H9 (cell line): ENCODE results near the gene PPM1M. TPM values are rescaled to one million over a fixed set of nuclear protein-coding genes. Genes with fewer than 3 reads are reported as not detected.

Experiments
- DNase-seq: peaks from one replicate; pipeline ENCODE4 v3.0.0-alpha.2; 2017
- H2AFZ ChIP-seq: one replicate; pipeline ENCODE4 v1.6.1; 2013; ENCODE audit warnings: mild to moderate bottlenecking, low read length, control low read depth, moderate library complexity
- H2AK5ac ChIP-seq: 2 replicates; pipeline ENCODE4 v1.6.1; 2013; ENCODE audit warnings: low read length, control low read depth, mixed read lengths; ENCODE audit not compliant: insufficient read length
- H2BK120ac ChIP-seq: one replicate; pipeline ENCODE4 v1.6.1; 2013; ENCODE audit warnings: low read depth, mild to moderate bottlenecking, low read length, control low read depth, inconsistent platforms; ENCODE audit not compliant: poor library complexity, severe bottlenecking
- H2BK12ac ChIP-seq: 2 replicates; pipeline ENCODE4 v1.6.1; 2013; ENCODE audit warnings: low read length, control low read depth, mixed read lengths, low read depth; ENCODE audit not compliant: insufficient read length
- H2BK15ac ChIP-seq: 2 replicates; pipeline ENCODE4 v1.6.1; 2013; ENCODE audit warnings: low read depth, low read length, control low read depth
- H2BK20ac ChIP-seq: one replicate; pipeline ENCODE4 v1.6.1; 2013; ENCODE audit warnings: low read depth, mild to moderate bottlenecking, low read length, control low read depth, inconsistent platforms; ENCODE audit not compliant: poor library complexity, severe bottlenecking
- H2BK5ac ChIP-seq: 2 replicates; pipeline ENCODE4 v1.6.1; 2013; ENCODE audit warnings: low read length, control low read depth, mixed read lengths; ENCODE audit not compliant: insufficient read length
- H3K14ac ChIP-seq: 2 replicates; pipeline ENCODE4 v1.6.1; 2013; ENCODE audit warnings: low read length, control low read depth; ENCODE audit not compliant: insufficient read depth
- H3K18ac ChIP-seq: 2 replicates; pipeline ENCODE4 v1.6.1; 2013; ENCODE audit warnings: low read depth, mild to moderate bottlenecking, mixed read lengths, low read length, control low read depth; ENCODE audit not compliant: insufficient read length
- H3K23ac ChIP-seq: 2 replicates; pipeline ENCODE4 v1.6.1; 2013; ENCODE audit warnings: low read length, control low read depth, mixed read lengths, low read depth; ENCODE audit not compliant: insufficient read length
- H3K23me2 ChIP-seq: 2 replicates; pipeline ENCODE4 v1.6.1; 2013; ENCODE audit warnings: low read depth, mild to moderate bottlenecking, mixed read lengths, low read length, control low read depth; ENCODE audit not compliant: insufficient read length, poor library complexity, severe bottlenecking
- H3K27ac ChIP-seq: 2 replicates; pipeline ENCODE4 v1.5.1; 2013; ENCODE audit warnings: low read length, control low read depth, mixed read lengths, low read depth; ENCODE audit not compliant: insufficient read length
- H3K27me3 ChIP-seq: 2 replicates; pipeline ENCODE4 v1.6.1; 2013; ENCODE audit warnings: low read length, control low read depth, inconsistent platforms; ENCODE audit not compliant: insufficient read depth
- H3K4ac ChIP-seq: 2 replicates; pipeline ENCODE4 v1.6.1; 2013; ENCODE audit warnings: low read depth, mild to moderate bottlenecking, control low read depth, inconsistent platforms, low read length, moderate library complexity
- H3K4me1 ChIP-seq: 2 replicates; pipeline ENCODE4 v1.6.1; 2013; ENCODE audit warnings: low read length, control low read depth, inconsistent platforms; ENCODE audit not compliant: insufficient read depth
- H3K4me2 ChIP-seq: 2 replicates; pipeline ENCODE4 v1.6.1; 2013; ENCODE audit warnings: low read length, control low read depth, mixed read lengths; ENCODE audit not compliant: insufficient read length, insufficient read depth
- H3K56ac ChIP-seq: 2 replicates; pipeline ENCODE4 v1.6.1; 2013; ENCODE audit warnings: low read depth, mild to moderate bottlenecking, mixed read lengths, low read length, control low read depth; ENCODE audit not compliant: insufficient read length
- H3K79me1 ChIP-seq: 2 replicates; pipeline ENCODE4 v1.6.1; 2013; ENCODE audit warnings: low read depth, mild to moderate bottlenecking, moderate library complexity, low read length, control low read depth, inconsistent platforms; ENCODE audit not compliant: insufficient read depth, poor library complexity, severe bottlenecking
- H3K79me2 ChIP-seq: 2 replicates; pipeline ENCODE4 v1.6.1; 2013; ENCODE audit warnings: low read length, control low read depth, inconsistent platforms; ENCODE audit not compliant: insufficient read depth
- H3K9ac ChIP-seq: 2 replicates; pipeline ENCODE4 v1.6.1; 2013; ENCODE audit warnings: low read length, control low read depth, mixed read lengths; ENCODE audit not compliant: insufficient read length; ENCODE audit errors: extremely low read depth
- H3K9me3 ChIP-seq: one replicate; pipeline ENCODE4 v1.6.1; 2013; ENCODE audit warnings: low read depth, low read length, inconsistent platforms; ENCODE audit not compliant: control insufficient read depth
- H3T11ph ChIP-seq: one replicate; pipeline ENCODE4 v1.6.1; 2013; ENCODE audit warnings: mild to moderate bottlenecking, low read length, control low read depth, inconsistent platforms
- H4K20me1 ChIP-seq: one replicate; pipeline ENCODE4 v1.6.1; 2013; ENCODE audit not compliant: control insufficient read depth, insufficient read length, insufficient read depth
- H4K5ac ChIP-seq: 2 replicates; pipeline ENCODE4 v1.6.1; 2013; ENCODE audit warnings: low read depth, mild to moderate bottlenecking, mixed read lengths, low read length, control low read depth; ENCODE audit not compliant: insufficient read length
- H4K8ac ChIP-seq: replicated peaks from 2 replicates; pipeline ENCODE4 v1.6.1; 2013; ENCODE audit warnings: low read length, control low read depth, mixed read lengths, low read depth; ENCODE audit not compliant: insufficient read length
- H4K91ac ChIP-seq: 2 replicates; pipeline ENCODE4 v1.6.1; 2013; ENCODE audit warnings: low read depth, mild to moderate bottlenecking, moderate library complexity, mixed read lengths, low read length, control low read depth; ENCODE audit not compliant: insufficient read length
- H3K27ac Mint-ChIP-seq, 3 experiments: 2 replicates in 2 of 3; 3 replicates in 1 of 3; pipeline ENCODE4 v1.8.0; 2020 to 2021; ENCODE audit warnings: mixed read lengths in 3 of 3, mild to moderate bottlenecking in 1 of 3, moderate library complexity in 1 of 3
- H3K27me3 Mint-ChIP-seq: 2 replicates; pipeline ENCODE4 v1.8.0; 2021; ENCODE audit warnings: low read depth, mild to moderate bottlenecking, moderate library complexity, mixed read lengths
- H3K36me3 Mint-ChIP-seq, 3 experiments: 2 replicates in 2 of 3; 3 replicates in 1 of 3; pipeline ENCODE4 v1.8.0; 2020 to 2021; ENCODE audit warnings: low read depth in 3 of 3, mixed read lengths in 3 of 3; ENCODE audit not compliant: insufficient read depth in 1 of 3
- H3K4me1 Mint-ChIP-seq, 2 experiments: 2 replicates each; pipeline ENCODE4 v1.8.0; 2020; ENCODE audit warnings: mixed read lengths in 2 of 2
- H3K4me3 Mint-ChIP-seq, 2 experiments: 2 replicates in 1 of 2; 3 replicates in 1 of 2; pipeline ENCODE4 v1.8.0; 2020 to 2021; ENCODE audit warnings: mild to moderate bottlenecking in 2 of 2, mixed read lengths in 2 of 2, moderate library complexity in 1 of 2
- H3K9me3 Mint-ChIP-seq, 2 experiments: 2 replicates in 1 of 2; 3 replicates in 1 of 2; pipeline ENCODE4 v1.8.0; 2020; ENCODE audit warnings: mild to moderate bottlenecking in 2 of 2, mixed read lengths in 2 of 2, moderate library complexity in 1 of 2
- WGBS: extraction: QIAGEN DNeasy Blood & Tissue Kit; methylation state at CpG from one replicate; pipeline ENCODE4 v1.1.7; 2013; ENCODE audit warnings: missing lambda C conversion rate, low lambda C conversion rate, mixed read lengths; ENCODE audit not compliant: insufficient read length; ENCODE audit errors: extremely low coverage; 5-methylcytosine and 5-hydroxymethylcytosine counted together
- total RNA-seq: library from RNA; stranded (reverse); gene quantifications from 2 replicates; pipeline ENCODE4 v1.2.1, GENCODE V29; 2021
- TF ChIP-seq, protein P1 (sequence below): fragments of 200-600 bp; sonication (generic); conservative IDR thresholded peaks from 3 replicates; pipeline ENCODE4 v1.8.0; 2021; ENCODE audit warnings: antibody characterized with exemption, mild to moderate bottlenecking

The PPM1M gene
- total RNA-seq, 1 experiment from 2014 or later, result 7.4 TPM

DNA sequence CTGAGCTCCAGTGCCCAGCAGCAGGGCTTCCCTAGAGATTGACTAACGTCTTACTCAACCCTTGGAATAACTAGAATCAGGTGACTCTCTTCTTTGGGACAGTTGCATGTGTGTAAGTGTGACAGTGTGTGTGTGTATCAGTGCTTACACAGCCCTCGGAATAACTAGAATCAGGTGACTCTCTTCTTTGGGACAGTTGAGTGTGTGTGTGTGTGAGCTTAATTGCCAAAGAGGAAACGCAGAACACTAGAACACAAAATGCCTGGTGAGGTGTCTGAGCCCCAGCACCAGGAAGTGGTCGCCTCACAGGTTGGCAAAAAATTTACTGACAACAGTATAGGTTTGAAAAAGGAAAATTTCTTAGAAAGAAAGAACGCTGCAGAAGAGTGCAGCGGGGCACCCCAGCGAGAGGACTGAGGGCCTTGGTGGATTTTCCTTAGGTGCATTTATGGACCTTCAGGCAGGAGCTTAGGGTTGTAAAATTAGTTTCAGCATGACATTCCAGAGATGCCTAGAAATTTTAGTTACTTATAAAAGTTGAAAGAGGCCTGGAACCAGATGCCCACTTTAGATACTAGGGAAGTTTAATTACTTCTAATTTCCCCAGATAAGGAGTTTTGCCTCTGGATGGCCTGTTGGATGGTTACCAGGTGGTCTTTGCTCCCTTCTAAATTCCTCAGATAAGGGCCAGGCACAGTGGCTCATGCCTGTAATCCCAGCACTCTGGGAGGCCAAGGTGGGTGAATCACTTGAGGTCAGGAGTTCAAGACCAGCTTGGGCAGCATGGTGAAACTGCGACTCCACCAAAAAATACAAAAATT lies 36.6 kb downstream of the PPM1M start:
- TF ChIP-seq, protein P1, sequence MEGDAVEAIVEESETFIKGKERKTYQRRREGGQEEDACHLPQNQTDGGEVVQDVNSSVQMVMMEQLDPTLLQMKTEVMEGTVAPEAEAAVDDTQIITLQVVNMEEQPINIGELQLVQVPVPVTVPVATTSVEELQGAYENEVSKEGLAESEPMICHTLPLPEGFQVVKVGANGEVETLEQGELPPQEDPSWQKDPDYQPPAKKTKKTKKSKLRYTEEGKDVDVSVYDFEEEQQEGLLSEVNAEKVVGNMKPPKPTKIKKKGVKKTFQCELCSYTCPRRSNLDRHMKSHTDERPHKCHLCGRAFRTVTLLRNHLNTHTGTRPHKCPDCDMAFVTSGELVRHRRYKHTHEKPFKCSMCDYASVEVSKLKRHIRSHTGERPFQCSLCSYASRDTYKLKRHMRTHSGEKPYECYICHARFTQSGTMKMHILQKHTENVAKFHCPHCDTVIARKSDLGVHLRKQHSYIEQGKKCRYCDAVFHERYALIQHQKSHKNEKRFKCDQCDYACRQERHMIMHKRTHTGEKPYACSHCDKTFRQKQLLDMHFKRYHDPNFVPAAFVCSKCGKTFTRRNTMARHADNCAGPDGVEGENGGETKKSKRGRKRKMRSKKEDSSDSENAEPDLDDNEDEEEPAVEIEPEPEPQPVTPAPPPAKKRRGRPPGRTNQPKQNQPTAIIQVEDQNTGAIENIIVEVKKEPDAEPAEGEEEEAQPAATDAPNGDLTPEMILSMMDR, result no peak
- H4K91ac ChIP-seq, result no peak overlapping the region
- Mint-ChIP-seq H3K9me3 (0 out of 5 replicates have a peak, but pooled peaks cover 0 to 3% of the 10 kb centered on the region in 2 experiments), H3K27ac (no peak overlapping the region), H3K4me1 (peaks cover 19 to 23% of the 10 kb centered on the region in 2 experiments), H3K36me3 (peaks cover 5 to 7% (median 5%) of the 10 kb centered on the region in 3 experiments; a peak in 6 of 7 replicates), H3K4me3 (no peak overlapping the region), H3K27me3 (no peaks in the 10 kb centered on the region)
- no peak overlapping the region for H3K9ac ChIP-seq
- H2AFZ ChIP-seq, result no peak overlapping the region
- H3K27me3 ChIP-seq, result no peaks in the 10 kb centered on the region
- H4K20me1 ChIP-seq, result no peaks in the 10 kb centered on the region
- no peaks in the 10 kb centered on the region for H3K79me1 ChIP-seq
- H3K4ac ChIP-seq, result no peak overlapping the region
- H3K27ac ChIP-seq, result no peak overlapping the region
- no CpG with 5 or more reads among the region's 8 CpGs for WGBS
- no peak overlapping the region for H2BK5ac ChIP-seq
- H2BK20ac ChIP-seq, result no peak overlapping the region
- no peak overlapping the region for H3K14ac ChIP-seq
- no peak overlapping the region for H2BK15ac ChIP-seq
- peaks cover 8% of the 10 kb centered on the region for H3K23me2 ChIP-seq
- H3K56ac ChIP-seq, result no peak overlapping the region
- peaks cover 6% of the 10 kb centered on the region; the same call in 1 of the 2 replicates for H3K79me2 ChIP-seq
- H3K4me1 ChIP-seq, result no peaks in the 10 kb centered on the region
- no peak overlapping the region for H3K18ac ChIP-seq
- H2AK5ac ChIP-seq, result no peak overlapping the region
- H3K23ac ChIP-seq, result no peak overlapping the region
- no peaks in the 10 kb centered on the region for H3K9me3 ChIP-seq
- H3T11ph ChIP-seq, result no peak overlapping the region
- H2BK12ac ChIP-seq, result no peak overlapping the region
- H4K8ac ChIP-seq, result no peak overlapping the region
- DNase-seq, result no peak
- no peak overlapping the region for H2BK120ac ChIP-seq
- no peak overlapping the region for H3K4me2 ChIP-seq
- H4K5ac ChIP-seq, result no peak overlapping the region
